Caki2 (cell line): ENCODE results near the gene OBP2A. TPM values are rescaled to one million over a fixed set of nuclear protein-coding genes. Genes with fewer than 3 reads are reported as not detected.
"Not testable (repeated sequence)": the region's sequence is repeated elsewhere in the genome, so short reads cannot be mapped to it uniquely, and the experiment has no call there.

Experiments
- DNase-seq: peaks from one replicate; pipeline ENCODE4 v3.0.0-alpha.2; 2015; ENCODE audit warnings: low read depth
- in situ Hi-C: cut with HindIII; loops from 2 replicates; pipeline ENCODE4 v1.10.0; 2016; ENCODE audit warnings: low sequenced_read_pairs, low pct_unique_long_range_greater_than_20kb, mixed read lengths
- total RNA-seq: library from RNA; depleted of rRNA; stranded (reverse); fragments of >200 nt; shearing (Covaris generic); gene quantifications from 2 replicates; pipeline ENCODE4 v1.2.3, GENCODE V29; 2014; ENCODE audit warnings: low replicate concordance

OBP2A gene
- total RNA-seq, 1 experiment from 2014 or later = not detected

DNA sequence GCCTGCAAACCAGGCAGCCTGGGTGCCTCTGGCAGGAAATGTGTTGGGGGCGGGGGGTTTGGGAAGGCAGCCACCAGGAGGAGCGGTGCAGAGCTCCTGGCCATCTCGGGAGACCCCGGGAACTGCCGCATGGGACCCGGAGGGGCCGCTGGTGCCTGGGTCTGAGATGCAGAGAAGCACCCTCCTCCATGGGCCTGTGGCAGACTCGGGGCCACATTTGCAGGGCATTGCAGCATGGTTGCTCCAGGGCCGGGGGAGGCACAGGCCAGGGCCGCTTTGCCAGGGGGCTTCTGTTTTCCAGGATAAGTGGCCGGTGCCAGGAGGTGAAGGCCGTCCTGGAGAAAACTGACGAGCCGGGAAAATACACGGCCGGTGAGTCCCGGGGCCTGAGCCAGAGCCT is 23.0 kb upstream of the OBP2A start:
- DNase-seq = no peak
- in situ Hi-C loops = no loop called here

GRCh38 chr9:135523521-135524129 is 22.3 kb upstream of the OBP2A start:
- no peak for DNase-seq
- in situ Hi-C loops = no loop called here

DNA sequence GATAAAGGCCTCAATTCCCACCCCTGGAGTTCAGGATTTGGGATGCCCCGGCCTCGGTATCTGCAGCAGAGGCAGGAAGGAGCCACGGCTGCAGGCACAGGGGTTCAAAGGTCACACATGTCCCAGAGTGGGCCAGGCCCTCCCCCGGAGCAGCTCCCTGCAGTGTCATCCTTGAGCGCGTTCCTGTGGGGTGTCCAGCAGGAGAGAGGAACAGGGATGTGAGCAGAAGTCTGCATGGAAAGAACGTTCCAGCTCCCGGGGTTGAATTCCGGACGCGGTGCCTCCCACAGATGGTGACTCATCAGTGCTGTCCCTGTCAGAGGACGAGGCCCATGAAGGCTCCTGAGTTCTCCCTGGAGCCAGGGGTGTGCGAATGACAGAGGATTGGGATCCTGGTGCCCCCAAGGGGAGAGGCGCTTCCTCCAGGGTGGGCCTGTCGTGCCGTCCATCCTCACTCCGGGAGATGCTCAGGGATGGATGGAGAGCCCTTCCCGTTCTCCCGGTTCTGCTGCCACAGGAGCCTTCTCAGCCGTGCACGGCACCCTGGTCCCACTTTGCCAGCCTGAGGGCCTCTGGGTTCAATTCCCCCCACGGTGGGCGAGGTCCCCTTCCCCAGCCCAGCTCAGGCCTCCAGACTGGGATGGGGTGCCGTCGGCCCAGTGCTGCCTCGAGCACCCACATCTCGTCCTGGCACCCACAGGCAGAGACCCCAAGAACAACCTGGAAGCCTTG is 21.6 kb upstream of the OBP2A start:
- in situ Hi-C loops = no loop called here
- DNase-seq = no peak

DNA sequence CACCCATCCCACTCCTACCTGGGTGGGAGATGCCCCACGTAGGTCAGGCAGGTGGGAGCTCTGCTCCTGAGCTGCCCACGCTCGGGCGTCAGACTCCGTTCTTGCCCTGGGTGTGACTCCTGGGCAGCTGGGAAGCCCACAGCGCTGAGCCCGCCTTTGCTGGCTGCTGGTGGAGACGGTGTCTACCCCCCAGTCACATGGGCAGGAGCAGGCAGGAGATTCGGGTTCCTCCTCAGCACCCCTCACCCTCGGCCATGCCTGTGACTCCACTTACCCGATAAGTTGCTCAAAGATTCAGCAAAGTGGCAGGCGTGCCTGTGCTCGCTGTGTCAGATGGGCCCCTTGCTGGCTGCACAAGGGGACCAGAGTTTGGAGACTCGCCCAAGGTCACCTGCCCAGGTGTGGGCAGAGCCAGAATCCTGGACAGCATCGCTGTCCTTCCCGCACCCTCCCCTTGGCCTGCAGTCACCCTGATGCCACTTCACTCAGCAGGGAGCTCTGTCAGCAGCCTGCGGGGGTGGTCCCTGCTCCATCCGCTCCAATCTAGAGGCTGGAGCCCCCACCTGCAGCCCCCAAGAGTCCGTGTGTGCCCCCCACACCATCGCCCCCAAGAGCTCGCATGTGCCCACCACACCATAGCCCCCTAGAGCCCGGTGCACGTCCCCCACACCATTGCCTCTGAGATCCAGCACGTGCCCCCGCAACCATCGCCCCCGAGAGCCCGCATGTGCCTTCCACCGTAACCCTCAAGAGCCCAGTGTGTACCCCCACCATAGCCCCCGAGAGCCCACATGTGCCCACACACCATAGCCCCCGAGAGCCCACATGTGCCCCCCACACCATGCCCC is 20.5 kb upstream of the OBP2A start:
- DNase-seq = no peak
- in situ Hi-C loops = no loop called here

GRCh38 chr9:135526089-135526729 is 19.7 kb upstream of the OBP2A start:
- in situ Hi-C loops = no loop called here
- no peak for DNase-seq

GRCh38 chr9:135526730-135527571 is 19.0 kb upstream of the OBP2A start:
- in situ Hi-C loops = no loop called here
- no peak for DNase-seq

GRCh38 chr9:135528842-135529435 is 17.0 kb upstream of the OBP2A start:
- in situ Hi-C loops, DNase-seq: not testable (repeated sequence)

DNA sequence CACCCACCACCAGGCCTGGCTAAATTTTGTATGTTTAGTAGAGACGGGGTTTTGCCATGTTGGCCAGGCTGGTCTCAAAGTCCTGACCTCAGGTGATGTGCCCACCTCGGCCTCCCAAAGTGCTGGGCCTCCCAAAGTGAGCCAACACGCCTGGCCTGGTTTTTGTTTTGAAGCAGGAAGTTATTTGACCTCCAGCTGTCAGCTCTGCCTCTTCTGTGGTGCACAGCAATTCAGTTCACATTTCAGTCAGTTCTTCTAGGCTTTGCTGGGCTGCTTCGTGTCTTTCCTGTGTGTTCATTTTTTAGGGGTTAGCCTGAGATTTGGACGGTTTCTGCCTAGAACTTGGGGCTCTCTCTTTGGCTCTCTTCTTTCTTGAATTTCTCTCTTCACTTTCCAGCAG is 15.8 kb upstream of the OBP2A start:
- no peak for DNase-seq
- in situ Hi-C loops = no loop called here

DNA sequence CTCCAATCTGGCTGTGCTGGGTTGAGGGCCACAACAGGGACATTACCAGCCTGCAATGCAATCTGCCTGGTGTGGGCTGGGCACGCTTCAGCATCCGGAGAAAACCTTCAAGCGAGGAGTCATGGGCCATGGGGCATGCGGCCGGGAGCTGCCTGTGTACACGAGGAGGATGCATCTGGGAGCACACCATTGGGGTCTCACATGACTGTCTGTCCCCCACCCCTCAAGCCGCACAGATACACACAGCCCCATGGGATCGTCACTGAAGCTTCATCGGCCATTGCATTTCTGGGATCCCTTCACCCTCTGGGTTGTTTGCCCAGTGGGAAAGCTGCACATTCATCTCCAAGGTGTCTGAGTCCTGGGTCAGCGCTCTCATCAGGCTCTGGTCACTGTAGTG is 14.8 kb upstream of the OBP2A start:
- no peak for DNase-seq
- in situ Hi-C loops = no loop called here

- in situ Hi-C loops = no loop called here
- DNase-seq = no peak
Measured at GRCh38 chr9:135533113-135533512, 12.8 kb upstream of the OBP2A start.

DNA sequence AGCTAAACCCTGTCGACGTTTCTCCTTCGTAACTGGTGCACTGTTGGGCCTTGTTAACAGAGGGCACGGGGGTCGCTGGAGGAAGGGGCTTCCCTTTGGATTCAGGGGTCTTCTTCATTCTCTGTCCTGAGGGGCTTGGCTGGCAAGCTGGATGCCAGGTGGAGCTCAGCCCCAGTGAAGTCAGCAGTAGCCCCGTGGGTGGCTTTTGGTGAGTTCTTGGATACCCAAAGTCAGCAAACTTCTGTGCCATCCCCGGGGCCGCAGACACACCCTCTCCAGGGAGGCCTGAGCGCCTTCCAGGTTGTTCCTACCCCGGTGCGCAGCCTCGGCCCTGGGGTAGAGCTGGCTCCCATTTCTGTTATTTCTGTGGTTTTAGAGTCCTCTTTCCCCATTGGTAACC is 12.3 kb upstream of the OBP2A start:
- in situ Hi-C loops = no loop called here
- no peak for DNase-seq

GRCh38 chr9:135534192-135534711 is 11.7 kb upstream of the OBP2A start:
- DNase-seq, in situ Hi-C loops: not testable (repeated sequence)

DNA sequence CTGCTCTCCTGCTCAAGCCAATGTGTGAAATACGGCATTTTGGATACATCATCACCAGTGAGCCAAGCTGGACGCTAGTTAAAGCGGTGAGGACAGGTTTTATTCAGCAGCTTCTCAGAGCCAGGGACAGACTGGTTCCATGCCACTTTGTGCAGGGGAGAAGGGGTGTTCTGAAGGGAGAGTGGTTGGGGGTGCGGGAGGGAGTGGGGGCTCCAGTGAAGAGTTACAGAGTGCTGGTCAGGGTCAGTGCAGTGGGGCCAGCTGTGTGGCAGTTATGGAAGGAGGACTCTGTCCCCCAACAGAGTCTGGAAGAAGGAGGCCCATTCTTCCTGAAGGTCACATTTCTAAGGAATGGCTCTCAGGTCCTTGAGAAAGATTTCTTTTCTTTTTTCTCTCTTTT is 11.1 kb upstream of the OBP2A start:
- DNase-seq, in situ Hi-C loops: not testable (repeated sequence)

DNA sequence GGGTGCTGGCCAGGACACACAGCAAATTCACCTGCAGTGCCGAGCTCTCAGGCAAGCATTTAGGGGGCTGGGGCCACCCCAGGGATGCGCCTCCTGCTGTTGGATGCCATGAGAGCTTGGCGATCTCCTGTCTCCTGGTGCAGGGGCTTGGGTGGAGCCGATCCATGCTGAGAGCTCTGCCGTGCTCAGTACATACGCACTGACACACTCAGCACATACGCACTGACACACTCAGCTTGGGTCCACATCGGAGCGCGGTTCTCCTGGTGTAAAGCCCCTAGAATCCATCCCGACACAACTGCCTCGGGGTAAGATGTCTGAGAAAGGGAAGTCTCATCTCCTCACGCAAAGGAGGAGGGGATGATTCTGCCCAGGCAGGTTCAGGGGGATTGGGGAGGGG is 10.3 kb upstream of the OBP2A start:
- DNase-seq, in situ Hi-C loops: not testable (repeated sequence)

DNA sequence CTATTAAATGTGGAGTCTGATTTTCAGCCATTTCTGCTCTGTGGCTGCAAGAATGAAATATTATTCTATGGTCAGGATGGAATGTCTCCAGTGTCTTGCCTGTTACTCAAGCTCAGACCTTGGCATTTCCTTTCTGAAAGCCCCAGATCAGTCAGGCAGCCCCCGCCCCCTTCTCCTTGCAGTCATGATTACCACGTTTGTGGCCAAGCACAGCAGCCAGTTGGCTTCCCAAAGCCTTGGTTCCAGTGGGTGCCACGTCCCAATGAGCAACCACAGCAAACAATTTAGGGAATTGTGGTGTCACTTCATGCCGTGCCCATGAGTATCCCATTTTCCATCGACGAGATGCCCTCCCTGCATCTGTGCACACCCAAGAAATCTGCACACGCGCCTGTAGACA is 9.7 kb upstream of the OBP2A start:
- in situ Hi-C loops = no loop called here
- no peak for DNase-seq

DNA sequence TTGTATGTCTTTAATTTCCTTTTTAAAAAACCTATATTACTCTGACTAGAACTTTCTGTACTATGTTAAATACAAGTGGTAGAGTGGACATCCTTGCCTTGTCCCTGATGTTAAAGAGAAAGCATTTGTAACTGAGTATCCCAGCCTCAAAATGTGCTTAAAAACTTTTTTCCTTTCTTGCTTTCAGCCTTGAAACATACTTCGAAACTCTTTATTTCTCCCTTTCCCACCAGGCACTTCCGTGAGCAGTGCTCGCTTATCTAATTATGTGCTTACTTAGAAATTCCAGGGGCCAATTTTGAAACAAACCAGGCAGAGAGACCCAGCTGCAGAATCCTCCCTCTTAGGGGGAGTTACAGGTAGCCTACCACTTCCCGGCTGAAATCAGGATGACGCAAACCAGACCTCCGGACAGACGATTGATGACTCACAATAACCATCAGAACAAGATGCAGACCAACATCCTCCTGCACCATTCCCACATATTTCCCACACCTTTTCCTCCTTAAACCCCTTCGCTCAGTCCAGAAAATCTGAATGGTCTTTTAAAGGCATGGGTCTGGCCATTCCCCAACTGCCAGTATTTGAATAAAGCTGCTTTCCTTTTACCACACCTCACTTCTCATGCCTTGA is 2.5 kb upstream of the OBP2A start:
- DNase-seq, in situ Hi-C loops: not testable (repeated sequence)
